ENCODE measurements around the gene IL1F10. TPM values are rescaled to one million over a fixed set of nuclear protein-coding genes. Genes with fewer than 3 reads are reported as not detected.

Gene IL1F10
- total and polyA plus RNA-seq, 2 donors (not counting 3 experiments of a cell fraction or from before 2014, with no cell fraction given): not detected

DNA sequence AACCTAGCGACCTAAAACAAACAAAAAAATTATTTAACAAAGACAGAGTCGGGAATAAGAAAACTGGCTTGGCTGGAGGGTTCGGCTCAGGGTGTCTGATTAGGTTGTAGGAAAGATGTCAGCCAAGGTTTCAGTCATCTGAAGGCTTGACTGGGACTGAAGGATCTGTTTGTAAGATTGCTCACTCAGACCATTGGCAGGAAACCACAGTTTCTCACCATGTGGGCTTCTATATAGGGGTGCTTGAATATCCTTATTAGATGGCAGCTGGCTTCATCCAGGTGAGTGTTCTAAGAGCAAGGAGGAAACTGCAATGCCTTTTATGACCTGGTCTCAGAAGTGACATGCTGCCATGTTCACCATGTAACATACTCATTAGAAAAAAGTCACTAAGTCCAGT lies 14.1 kb upstream of the IL1F10 start:
- no peaks in the 10 kb centered on the region for H3K4me1 ChIP-seq (ENCODE audit: control insufficient read depth, extremely low read depth, insufficient read depth, low read length)
- ChIA-PET CTCF (no interaction called here), POLR2A (no interaction called here)
- no peak overlapping the region for H3K4me2 ChIP-seq (ENCODE audit: insufficient read depth, low read length)
- no peak overlapping the region for H2AFZ ChIP-seq (ENCODE audit: low read depth, low read length)
- no peak overlapping the region for H3K4me3 ChIP-seq (replicated peaks in 1 of 3; ENCODE audit: insufficient read depth in 1 of 3, low read depth in 1 of 3, low read length in 3 of 3)
- dilution Hi-C loops (cut with MboI; ENCODE audit: extremely low pct_ligation_motif_present, low sequenced_read_pairs) (no loop called here), intact Hi-C loops (cut with micrococcal nuclease) (no loop called here)
- H3K27me3 ChIP-seq (ENCODE audit: control insufficient read depth in 2 of 2, insufficient read depth in 2 of 2, low read length in 2 of 2): no peaks in the 10 kb centered on the region
- no peak overlapping the region for H3K9ac ChIP-seq (replicated peaks; ENCODE audit: extremely low read depth, insufficient read depth, low read length)
- FAIRE-seq: no peak
- no peaks in the 10 kb centered on the region for H4K20me1 ChIP-seq (replicated peaks; ENCODE audit: control insufficient read depth, extremely low read depth, insufficient read depth, low read length)
- no TSS peak for BruUV-seq (replicated peaks)
- DNase-seq (ENCODE audit: low read depth, low spot score): no peak
- TF ChIP-seq FOS (IDR thresholded peaks at IDR 0.05; ENCODE audit: borderline replicate concordance, insufficient read depth, low read length) (no peak), EZH2 (IDR thresholded peaks at IDR 0.05; ENCODE audit: borderline replicate concordance, low read depth, low read length, severe bottlenecking) (no peak), MYC (IDR thresholded peaks at IDR 0.05; ENCODE audit: low read depth, low read length) (no peak), JUN (IDR thresholded peaks at IDR 0.05; ENCODE audit: borderline replicate concordance, insufficient read depth, insufficient read length, low read depth) (no peak), POLR2A (IDR thresholded peaks at IDR 0.05; ENCODE audit: low read depth, low read length) (no peak), GATA2 (IDR thresholded peaks at IDR 0.05; ENCODE audit: insufficient read depth, insufficient read length, low read depth, low read length) (no peak), POLR2AphosphoS5 (IDR thresholded peaks at IDR 0.05; ENCODE audit: insufficient read depth, low read depth, low read length) (no peak)
- TF ChIP-seq, protein P1, sequence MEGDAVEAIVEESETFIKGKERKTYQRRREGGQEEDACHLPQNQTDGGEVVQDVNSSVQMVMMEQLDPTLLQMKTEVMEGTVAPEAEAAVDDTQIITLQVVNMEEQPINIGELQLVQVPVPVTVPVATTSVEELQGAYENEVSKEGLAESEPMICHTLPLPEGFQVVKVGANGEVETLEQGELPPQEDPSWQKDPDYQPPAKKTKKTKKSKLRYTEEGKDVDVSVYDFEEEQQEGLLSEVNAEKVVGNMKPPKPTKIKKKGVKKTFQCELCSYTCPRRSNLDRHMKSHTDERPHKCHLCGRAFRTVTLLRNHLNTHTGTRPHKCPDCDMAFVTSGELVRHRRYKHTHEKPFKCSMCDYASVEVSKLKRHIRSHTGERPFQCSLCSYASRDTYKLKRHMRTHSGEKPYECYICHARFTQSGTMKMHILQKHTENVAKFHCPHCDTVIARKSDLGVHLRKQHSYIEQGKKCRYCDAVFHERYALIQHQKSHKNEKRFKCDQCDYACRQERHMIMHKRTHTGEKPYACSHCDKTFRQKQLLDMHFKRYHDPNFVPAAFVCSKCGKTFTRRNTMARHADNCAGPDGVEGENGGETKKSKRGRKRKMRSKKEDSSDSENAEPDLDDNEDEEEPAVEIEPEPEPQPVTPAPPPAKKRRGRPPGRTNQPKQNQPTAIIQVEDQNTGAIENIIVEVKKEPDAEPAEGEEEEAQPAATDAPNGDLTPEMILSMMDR (IDR thresholded peaks at IDR 0.05; ENCODE audit: extremely low read depth in 1 of 2, insufficient read depth in 1 of 2, low read depth in 1 of 2, low read length in 2 of 2): no peak
- TF ChIP-seq, protein P2, sequence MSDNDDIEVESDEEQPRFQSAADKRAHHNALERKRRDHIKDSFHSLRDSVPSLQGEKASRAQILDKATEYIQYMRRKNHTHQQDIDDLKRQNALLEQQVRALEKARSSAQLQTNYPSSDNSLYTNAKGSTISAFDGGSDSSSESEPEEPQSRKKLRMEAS (IDR thresholded peaks at IDR 0.05; ENCODE audit: insufficient read depth, insufficient read length): no peak
- H3K27ac ChIP-seq (ENCODE audit: insufficient read depth, low read depth, low read length): no peak overlapping the region
- H3K9me1 ChIP-seq (replicated peaks; ENCODE audit: control insufficient read depth, extremely low read depth, insufficient read depth, low read length): no peaks in the 10 kb centered on the region
- H3K9me3 ChIP-seq (replicated peaks; ENCODE audit: control insufficient read depth, insufficient read depth, low read length): no peaks in the 10 kb centered on the region
- H3K79me2 ChIP-seq (ENCODE audit: control insufficient read depth, insufficient read depth, low read length): no peaks in the 10 kb centered on the region
- no peaks in the 10 kb centered on the region for H3K36me3 ChIP-seq (ENCODE audit: control insufficient read depth in 2 of 2, extremely low read depth in 1 of 2, insufficient read depth in 2 of 2, low read length in 2 of 2)

All from endothelial cell of umbilical vein (primary cell).